Skeletal muscle satellite cell (primary cell): ENCODE measurements around the gene AXIN2.

Experiments used
- H3K27me3 ChIP-seq: 2 replicates; pipeline ENCODE4 v1.7.0; 2013; ENCODE audit warnings: low read length; ENCODE audit not compliant: control insufficient read depth, insufficient read depth
- H3K36me3 ChIP-seq: 2 replicates; pipeline ENCODE4 v1.7.0; 2013; ENCODE audit warnings: mild to moderate bottlenecking, control low read depth, low read length; ENCODE audit not compliant: insufficient read depth
- H3K4me1 ChIP-seq: 2 replicates; pipeline ENCODE4 v1.7.0; 2013; ENCODE audit warnings: low read length; ENCODE audit not compliant: control insufficient read depth, insufficient read depth
- H3K4me2 ChIP-seq: 2 replicates; pipeline ENCODE4 v1.7.0; 2013; ENCODE audit warnings: mild to moderate bottlenecking, low read length
- H3K4me3 ChIP-seq: 2 replicates; pipeline ENCODE4 v1.7.0; 2013; ENCODE audit warnings: low read length
- H3K9ac ChIP-seq: 2 replicates; pipeline ENCODE4 v1.7.0; 2013; ENCODE audit warnings: mild to moderate bottlenecking, low read depth, low read length, moderate library complexity
- H3K9me3 ChIP-seq: replicated peaks from 2 replicates; pipeline ENCODE4 v1.7.0; 2013; ENCODE audit warnings: mild to moderate bottlenecking, control low read depth, low read length

Gene AXIN2

DNA sequence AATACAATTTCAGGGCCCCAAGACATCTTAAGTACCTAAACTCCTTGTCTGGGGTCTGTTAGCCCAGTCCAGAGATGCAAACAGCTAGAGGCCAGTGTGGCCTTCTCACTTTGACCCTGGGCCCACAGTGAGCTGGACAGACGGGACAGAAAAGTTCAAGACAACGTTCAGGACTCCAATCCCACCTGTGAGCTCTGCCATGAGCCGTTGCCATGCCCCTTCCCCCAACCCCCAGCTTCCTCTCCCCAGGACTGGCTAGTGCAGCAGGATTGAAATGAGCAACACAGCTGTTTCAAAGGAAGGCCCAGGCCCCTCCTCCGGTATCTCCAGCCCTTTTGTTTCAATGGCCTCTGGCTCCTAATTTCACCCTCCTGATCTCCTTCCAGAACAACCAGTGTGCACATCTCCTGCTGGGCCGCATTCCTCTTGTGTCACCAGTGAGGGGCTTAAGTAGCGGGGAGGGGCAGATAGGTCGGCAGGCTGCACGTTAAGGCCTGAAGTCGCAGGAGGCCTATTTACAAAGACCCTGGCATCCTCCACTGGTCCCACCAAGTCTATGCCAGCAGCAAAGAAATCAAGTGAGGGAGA, 11.3 kb downstream of the AXIN2 start:
- Histone ChIP-seq H3K9me3 (no peaks in the 10 kb centered on the region), H3K36me3 (no peaks in the 10 kb centered on the region), H3K4me2 (no peak overlapping the region), H3K4me1 (no peaks in the 10 kb centered on the region), H3K9ac (no peak overlapping the region), H3K27me3 (no peaks in the 10 kb centered on the region), H3K4me3 (no peak overlapping the region)

- no peaks in the 10 kb centered on the region for H3K4me1 ChIP-seq
- H3K9ac ChIP-seq = no peak overlapping the region
- no peaks in the 10 kb centered on the region for H3K27me3 ChIP-seq
- no peak overlapping the region for H3K4me2 ChIP-seq
- no peaks in the 10 kb centered on the region for H3K9me3 ChIP-seq
- no peaks in the 10 kb centered on the region for H3K36me3 ChIP-seq
- H3K4me3 ChIP-seq = no peak overlapping the region
These were observed 13.0 kb downstream of the AXIN2 start for GRCh38 chr17:65548269-65548969.

DNA sequence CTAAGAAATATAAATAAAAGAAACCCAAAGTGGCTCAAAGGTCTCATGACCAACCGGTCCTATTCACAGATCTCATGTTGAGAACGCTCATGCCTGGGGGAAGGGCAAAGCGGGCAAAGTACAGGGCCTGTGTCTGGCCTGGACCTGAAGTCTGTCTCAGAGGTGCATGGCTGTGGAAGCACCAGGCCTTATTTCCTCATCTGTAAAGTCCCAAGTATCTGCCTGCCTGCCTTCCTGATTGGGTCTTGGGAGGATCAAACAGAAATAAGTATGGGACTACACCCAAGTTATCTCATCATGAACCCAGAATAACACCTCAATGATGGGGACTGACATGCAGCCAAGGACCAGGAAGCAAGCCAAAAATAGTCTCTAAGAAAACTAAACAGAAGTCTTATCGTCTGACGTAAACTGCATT, 14.2 kb downstream of the AXIN2 start:
- Histone ChIP-seq H3K9me3 (no peaks in the 10 kb centered on the region), H3K4me3 (no peak overlapping the region), H3K36me3 (no peaks in the 10 kb centered on the region), H3K9ac (no peak overlapping the region), H3K4me2 (no peak overlapping the region), H3K4me1 (no peaks in the 10 kb centered on the region), H3K27me3 (no peaks in the 10 kb centered on the region)

DNA sequence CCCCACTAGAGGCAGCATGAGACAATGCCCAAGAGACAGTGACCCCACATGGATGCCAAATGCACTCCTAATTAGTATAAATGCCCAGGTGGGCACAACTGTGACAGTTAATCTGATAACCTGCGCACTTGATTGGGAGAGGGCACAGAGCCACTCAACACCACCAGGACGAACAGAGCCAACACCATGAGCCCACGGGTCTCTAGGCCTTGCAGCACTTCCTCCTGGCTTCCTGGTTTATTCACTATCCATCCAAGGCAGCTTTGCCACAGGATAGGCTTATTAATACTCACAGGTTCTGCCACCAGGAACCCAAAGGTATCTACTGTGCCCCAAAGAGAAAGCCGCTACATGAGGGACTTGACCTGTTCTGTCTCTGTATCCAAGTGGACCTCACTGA, 14.9 kb downstream of the AXIN2 start:
- Histone ChIP-seq H3K27me3 (no peaks in the 10 kb centered on the region), H3K4me2 (no peak overlapping the region), H3K4me3 (no peak overlapping the region), H3K4me1 (no peaks in the 10 kb centered on the region), H3K9ac (no peak overlapping the region), H3K36me3 (no peaks in the 10 kb centered on the region), H3K9me3 (no peaks in the 10 kb centered on the region)

DNA sequence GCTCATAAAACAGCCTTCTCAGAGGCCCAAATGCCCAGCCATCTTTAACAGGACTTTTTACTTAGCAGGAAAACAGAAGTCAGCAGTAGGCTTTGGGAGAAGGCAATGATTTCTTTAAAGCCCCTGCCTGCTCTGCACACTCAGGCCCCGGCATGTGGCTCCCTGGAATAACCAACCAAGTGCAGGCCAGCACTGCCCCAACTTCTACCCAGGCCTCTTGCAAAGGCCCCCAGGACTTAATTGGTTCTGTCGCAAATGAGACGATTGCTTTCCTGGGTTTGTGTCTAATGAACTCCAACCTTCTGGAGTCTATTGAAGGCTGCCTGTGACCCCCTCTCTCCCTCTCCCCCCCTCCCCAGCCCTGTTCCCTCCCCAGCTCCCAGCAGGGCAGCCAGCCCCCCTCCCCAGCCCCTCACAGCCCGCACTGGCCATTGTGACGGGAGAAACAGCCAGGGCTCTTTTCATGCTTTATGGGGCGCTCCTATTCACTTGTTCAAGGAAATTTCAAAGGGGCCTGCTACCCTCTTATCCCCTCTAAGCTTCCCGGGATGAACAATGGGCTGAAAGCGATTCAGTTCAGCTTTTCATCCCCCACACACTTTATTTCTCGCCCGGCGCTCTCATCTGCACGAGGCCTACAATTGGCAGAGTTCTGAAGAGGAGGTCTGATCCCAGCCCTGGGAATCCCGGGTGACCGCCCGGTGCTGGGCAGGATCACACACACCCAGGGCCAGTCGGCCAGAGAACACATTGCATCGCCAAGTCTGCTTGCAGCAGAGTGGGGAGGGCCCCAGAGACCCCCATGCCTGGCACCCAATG, 15.5 kb downstream of the AXIN2 start:
- Histone ChIP-seq H3K27me3 (no peaks in the 10 kb centered on the region), H3K9ac (no peak overlapping the region), H3K36me3 (no peaks in the 10 kb centered on the region), H3K4me1 (no peaks in the 10 kb centered on the region), H3K4me2 (no peak overlapping the region), H3K9me3 (no peaks in the 10 kb centered on the region), H3K4me3 (no peak overlapping the region)

DNA sequence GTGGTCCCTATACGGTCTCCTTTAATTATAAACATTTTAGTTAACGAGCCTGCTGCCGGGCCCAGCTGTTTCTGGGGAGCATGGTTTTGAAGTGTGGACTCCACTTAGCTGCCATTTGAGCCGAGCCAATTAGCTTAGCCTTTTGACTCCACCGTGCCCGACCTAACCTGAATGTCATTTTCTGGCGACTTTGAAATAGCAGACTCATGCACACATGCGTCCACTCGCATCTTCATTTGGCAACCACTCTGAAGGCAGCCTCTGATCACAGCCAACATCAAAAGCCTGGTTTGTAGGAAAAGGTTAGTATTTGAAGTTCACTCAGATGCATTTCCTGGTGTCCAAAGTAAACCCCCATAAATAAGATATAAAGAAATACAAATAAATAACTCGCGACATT, 16.8 kb downstream of the AXIN2 start:
- Histone ChIP-seq H3K4me3 (no peak overlapping the region), H3K4me1 (no peaks in the 10 kb centered on the region), H3K9me3 (no peaks in the 10 kb centered on the region), H3K9ac (no peak overlapping the region), H3K4me2 (no peak overlapping the region), H3K27me3 (no peaks in the 10 kb centered on the region), H3K36me3 (no peaks in the 10 kb centered on the region)

DNA sequence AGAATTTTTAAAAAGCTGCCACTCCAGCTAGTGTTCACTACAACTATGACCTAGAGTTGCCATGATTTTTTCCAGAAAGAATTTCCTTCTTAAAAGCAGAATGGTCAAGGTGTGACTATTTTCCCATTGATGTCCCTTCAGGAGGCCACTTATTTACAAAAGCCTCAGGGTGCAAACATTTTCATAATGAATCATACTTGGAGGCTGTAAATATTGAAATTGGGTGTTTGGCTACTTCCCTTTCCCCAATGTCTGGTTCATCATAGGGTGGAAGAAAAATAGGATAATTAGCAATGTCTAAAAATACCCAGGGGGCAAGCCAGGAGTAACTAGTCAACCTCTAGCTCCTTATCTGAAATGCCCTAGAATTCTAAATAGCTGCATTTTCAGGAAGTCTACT, 18.8 kb downstream of the AXIN2 start:
- no peak overlapping the region for H3K9ac ChIP-seq
- H3K4me3 ChIP-seq = no peak overlapping the region
- H3K9me3 ChIP-seq = no peaks in the 10 kb centered on the region
- no peaks in the 10 kb centered on the region for H3K27me3 ChIP-seq
- H3K4me2 ChIP-seq = no peak overlapping the region
- H3K4me1 ChIP-seq = no peaks in the 10 kb centered on the region
- no peaks in the 10 kb centered on the region for H3K36me3 ChIP-seq

DNA sequence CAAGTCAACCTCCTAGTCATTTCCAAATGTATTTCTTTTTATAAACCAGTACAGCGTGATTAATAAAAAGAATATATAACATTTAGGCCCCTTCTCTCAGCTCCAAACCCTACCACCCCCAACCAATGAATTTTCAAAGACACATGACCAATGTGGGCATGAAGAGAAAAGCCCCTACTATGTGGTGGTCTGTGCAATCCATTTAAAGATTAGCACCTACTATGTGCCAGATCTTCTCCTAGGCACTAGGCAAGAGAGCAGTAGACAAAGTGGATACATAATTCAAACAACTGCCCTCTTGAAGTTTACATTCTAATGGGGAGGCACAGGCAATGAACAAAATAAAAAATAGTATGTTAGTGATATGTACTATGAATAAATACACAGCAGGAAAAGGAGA, 19.4 kb downstream of the AXIN2 start:
- no peak overlapping the region for H3K9ac ChIP-seq
- no peak overlapping the region for H3K4me3 ChIP-seq
- no peak overlapping the region for H3K4me2 ChIP-seq
- no peaks in the 10 kb centered on the region for H3K36me3 ChIP-seq
- H3K4me1 ChIP-seq = no peaks in the 10 kb centered on the region
- no peaks in the 10 kb centered on the region for H3K9me3 ChIP-seq
- no peaks in the 10 kb centered on the region for H3K27me3 ChIP-seq

- no peaks in the 10 kb centered on the region for H3K36me3 ChIP-seq
- H3K27me3 ChIP-seq = no peaks in the 10 kb centered on the region
- H3K4me3 ChIP-seq = no peak overlapping the region
- H3K9me3 ChIP-seq = no peaks in the 10 kb centered on the region
- no peak overlapping the region for H3K4me2 ChIP-seq
- H3K9ac ChIP-seq = no peak overlapping the region
- H3K4me1 ChIP-seq = no peaks in the 10 kb centered on the region
These were observed 20.0 kb downstream of the AXIN2 start for GRCh38 chr17:65541453-65541852.

GRCh38 chr17:65539630-65540266, 21.7 kb downstream of the AXIN2 start:
- Histone ChIP-seq H3K9ac (no peak overlapping the region), H3K4me1 (no peaks in the 10 kb centered on the region), H3K36me3 (no peaks in the 10 kb centered on the region), H3K4me2 (no peak overlapping the region), H3K4me3 (no peak overlapping the region), H3K9me3 (no peaks in the 10 kb centered on the region), H3K27me3 (no peaks in the 10 kb centered on the region)

DNA sequence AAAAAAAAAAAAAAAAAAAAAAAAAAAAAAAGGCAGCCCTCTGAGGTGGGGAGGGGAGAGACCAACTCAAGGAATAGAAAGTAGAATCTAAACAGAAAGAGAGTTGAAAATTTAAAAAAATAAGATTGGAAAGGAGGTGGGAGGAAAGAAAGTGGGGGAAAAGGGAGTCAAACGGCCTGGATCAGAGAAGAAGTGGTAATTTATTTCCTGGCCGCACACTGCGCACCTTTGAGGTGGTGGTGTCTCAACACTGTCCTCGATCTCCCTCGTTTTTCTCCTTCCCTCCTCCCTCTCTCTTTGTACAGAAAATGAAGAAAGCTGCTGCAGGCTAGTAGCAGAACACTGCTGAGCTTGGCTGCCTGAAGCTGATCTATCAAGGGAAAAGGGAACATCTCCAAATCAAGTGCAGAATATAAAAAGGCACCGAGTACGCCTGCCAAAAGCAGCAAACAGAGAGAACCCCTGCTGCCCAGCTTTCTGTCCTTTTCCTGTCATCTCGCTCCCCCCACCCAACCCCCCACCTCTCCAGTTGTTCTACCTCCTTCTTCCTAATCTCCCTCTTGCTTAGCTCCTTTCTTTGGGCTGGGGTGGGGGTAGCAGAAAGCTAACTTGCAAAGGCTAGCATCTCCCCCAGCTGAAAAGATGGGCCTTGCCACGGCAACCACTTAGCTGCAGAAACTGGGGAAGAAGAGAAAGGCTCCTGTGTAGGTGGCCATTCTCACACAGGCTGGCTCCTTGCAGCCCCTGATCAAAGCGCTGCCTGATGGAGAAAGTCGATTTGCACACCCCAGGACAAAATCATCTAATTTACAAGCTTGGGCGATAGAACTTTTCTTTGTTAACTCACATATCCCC, 22.5 kb downstream of the AXIN2 start:
- H3K36me3 ChIP-seq = no peaks in the 10 kb centered on the region
- no peak overlapping the region for H3K4me3 ChIP-seq
- no peaks in the 10 kb centered on the region for H3K4me1 ChIP-seq
- H3K9me3 ChIP-seq = no peaks in the 10 kb centered on the region
- H3K27me3 ChIP-seq = no peaks in the 10 kb centered on the region
- no peak overlapping the region for H3K4me2 ChIP-seq
- no peak overlapping the region for H3K9ac ChIP-seq
